Measurements from ENCODE around the gene NOP56. TPM values are rescaled to one million over a fixed set of nuclear protein-coding genes. Genes with fewer than 3 reads are reported as not detected.

Gene NOP56
- total and polyA plus RNA-seq, 2 of the 4 experiments (the other 2 are of a cell fraction) = 189 to 231 TPM

DNA sequence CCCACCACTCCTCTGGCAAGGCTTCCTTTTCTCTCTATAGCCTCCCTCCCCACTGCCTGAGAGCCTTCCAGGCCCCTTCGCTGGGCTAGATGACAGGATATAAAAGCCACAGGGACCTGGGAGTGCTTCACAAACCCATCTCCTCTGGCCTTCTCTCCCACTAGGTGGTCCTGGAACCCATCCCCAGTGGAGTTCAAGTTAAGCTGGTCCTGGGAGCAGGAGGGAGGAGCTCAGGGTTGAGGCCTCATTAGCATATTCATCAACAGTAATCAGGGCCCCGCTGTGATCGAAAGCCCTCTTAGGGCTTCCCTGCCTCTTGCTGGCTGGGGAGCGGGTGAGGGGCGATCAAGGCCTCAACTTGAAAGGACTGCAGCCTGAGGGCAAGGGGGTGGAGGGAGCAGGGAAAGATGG lies 49.2 kb downstream of the NOP56 start:
- no TSS peak for BruUV-seq (replicated peaks)
- Histone ChIP-seq H2AK5ac (ENCODE audit: low read depth, low read length) (no peak overlapping the region), H2BK15ac (ENCODE audit: low read depth, low read length) (no peak overlapping the region), H4K5ac (ENCODE audit: low read depth, low read length) (no peak overlapping the region), H2BK20ac (ENCODE audit: low read depth, low read length) (no peak overlapping the region), H3K27ac (ENCODE audit: insufficient read depth, low read length) (no peak overlapping the region), H3K4ac (ENCODE audit: low read depth, low read length) (no peak overlapping the region), H2AK9ac (replicated peaks; ENCODE audit: low read depth, low read length, poor library complexity) (no peak overlapping the region), H3K79me1 (ENCODE audit: low read depth in 1 of 2, low read length in 2 of 2) (no peaks in the 10 kb centered on the region), H3K36me3 (ENCODE audit: control insufficient read depth, insufficient read depth, low read length) (no peaks in the 10 kb centered on the region), H2BK120ac (ENCODE audit: low read depth, low read length) (no peak overlapping the region), H2BK5ac (ENCODE audit: low read depth, low read length, poor library complexity, severe bottlenecking) (no peak overlapping the region), H2AFZ (replicated peaks; ENCODE audit: low read length, poor library complexity) (no peak overlapping the region), H3K9me1 (ENCODE audit: insufficient read depth, low read length) (no peaks in the 10 kb centered on the region), H3K27me3 (ENCODE audit: control insufficient read depth, insufficient read depth, low read length) (peaks cover 52% of the 10 kb centered on the region), H3K18ac (ENCODE audit: low read depth, low read length) (no peak overlapping the region), H3K23ac (ENCODE audit: low read depth, low read length) (no peak overlapping the region), H3K9ac (ENCODE audit: low read depth, low read length) (no peak overlapping the region), H4K8ac (ENCODE audit: low read depth in 2 of 2, low read length in 2 of 2) (no peak overlapping the region), H3K4me1 (ENCODE audit: control insufficient read depth, insufficient read depth, low read length) (no peaks in the 10 kb centered on the region), H3K9me3 (ENCODE audit: control insufficient read depth, insufficient read depth, low read length) (no peaks in the 10 kb centered on the region), H3K4me2 (ENCODE audit: low read depth, low read length) (no peak overlapping the region), H4K91ac (ENCODE audit: insufficient read depth, low read depth, low read length) (no peak overlapping the region), H3K14ac (replicated peaks; ENCODE audit: low read depth, low read length) (no peak overlapping the region), H4K20me1 (ENCODE audit: insufficient read depth, low read length) (no peaks in the 10 kb centered on the region; the same call in 1 of the 2 replicates), H3K4me3 (ENCODE audit: insufficient read depth, low read depth, low read length) (no peak overlapping the region), H3K56ac (ENCODE audit: extremely low read depth, insufficient read depth, low read length) (no peak overlapping the region)
- in situ Hi-C loops (cut with MboI; ENCODE audit: low sequenced_read_pairs) = no loop called here
- CTCF ChIA-PET = interaction anchor here (1.1 kb wide), 1 partner anchor 12 kb away, joined by 3 read pairs; no protein-coding TSS in a partner anchor
- POLR2A ChIA-PET (ENCODE audit: unreplicated experiment) = no interaction called here
- DNase-seq = no peak
- intact Hi-C loops (cut with micrococcal nuclease) = no loop called here
- WGBS, 2 experiments (ENCODE audit: extremely low coverage in 2 of 2, insufficient read length in 1 of 2) = 80% methylated on average over 1 of the region's 5 CpGs; no CpG with 5 or more reads in 1 of the 2 experiments
- no peak for ATAC-seq (ENCODE audit: low read depth)
- TF ChIP-seq MAZ (IDR thresholded peaks at IDR 0.05; ENCODE audit: borderline replicate concordance, low read depth, low read length) (no peak), RCOR1 (IDR thresholded peaks at IDR 0.05; ENCODE audit: insufficient replicate concordance, low read length) (no peak), MXI1 (IDR thresholded peaks at IDR 0.05; ENCODE audit: borderline replicate concordance, low read depth, low read length) (no peak), POLR2A (IDR thresholded peaks at IDR 0.05; ENCODE audit: low read depth, low read length) (no peak), CHD1 (IDR thresholded peaks at IDR 0.05; ENCODE audit: low read depth, low read length) (no peak), CEBPB (IDR thresholded peaks at IDR 0.05; ENCODE audit: low read depth, low read length) (no peak), FOS (IDR thresholded peaks at IDR 0.05; ENCODE audit: low read depth, low read length) (no peak)
- TF ChIP-seq, protein P1, sequence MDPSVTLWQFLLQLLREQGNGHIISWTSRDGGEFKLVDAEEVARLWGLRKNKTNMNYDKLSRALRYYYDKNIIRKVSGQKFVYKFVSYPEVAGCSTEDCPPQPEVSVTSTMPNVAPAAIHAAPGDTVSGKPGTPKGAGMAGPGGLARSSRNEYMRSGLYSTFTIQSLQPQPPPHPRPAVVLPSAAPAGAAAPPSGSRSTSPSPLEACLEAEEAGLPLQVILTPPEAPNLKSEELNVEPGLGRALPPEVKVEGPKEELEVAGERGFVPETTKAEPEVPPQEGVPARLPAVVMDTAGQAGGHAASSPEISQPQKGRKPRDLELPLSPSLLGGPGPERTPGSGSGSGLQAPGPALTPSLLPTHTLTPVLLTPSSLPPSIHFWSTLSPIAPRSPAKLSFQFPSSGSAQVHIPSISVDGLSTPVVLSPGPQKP (IDR thresholded peaks at IDR 0.05; ENCODE audit: borderline replicate concordance, low read depth, low read length) = no peak
- TF ChIP-seq, protein P2, sequence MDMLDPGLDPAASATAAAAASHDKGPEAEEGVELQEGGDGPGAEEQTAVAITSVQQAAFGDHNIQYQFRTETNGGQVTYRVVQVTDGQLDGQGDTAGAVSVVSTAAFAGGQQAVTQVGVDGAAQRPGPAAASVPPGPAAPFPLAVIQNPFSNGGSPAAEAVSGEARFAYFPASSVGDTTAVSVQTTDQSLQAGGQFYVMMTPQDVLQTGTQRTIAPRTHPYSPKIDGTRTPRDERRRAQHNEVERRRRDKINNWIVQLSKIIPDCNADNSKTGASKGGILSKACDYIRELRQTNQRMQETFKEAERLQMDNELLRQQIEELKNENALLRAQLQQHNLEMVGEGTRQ (IDR thresholded peaks at IDR 0.05; ENCODE audit: low read depth, low read length) = no peak
- dilution Hi-C loops (cut with HindIII; ENCODE audit: low sequenced_read_pairs, unreplicated experiment) = no loop called here
